Mammary epithelial cell (primary cell): ENCODE measurements around the gene ME3.

ENCODE experiments used
- EZH2 ChIP-seq: IDR thresholded peaks from 2 replicates; pipeline ENCODE4 v1.6.1; 2012; ENCODE audit warnings: low read length, inconsistent platforms, borderline replicate concordance
- TF ChIP-seq, protein P1 (sequence below), 2 donors: IDR thresholded peaks in 1 of 2; conservative IDR thresholded peaks in 1 of 2; 2 replicates each; pipeline ENCODE4 v1.5.1; 2011 to 2012; ENCODE audit warnings: inconsistent platforms in 2 of 2, low read length in 2 of 2, mild to moderate bottlenecking in 2 of 2, control low read depth in 1 of 2, low read depth in 1 of 2; ENCODE audit not compliant: insufficient read depth in 1 of 2; ENCODE audit errors: extremely low read depth in 1 of 2

DNA sequence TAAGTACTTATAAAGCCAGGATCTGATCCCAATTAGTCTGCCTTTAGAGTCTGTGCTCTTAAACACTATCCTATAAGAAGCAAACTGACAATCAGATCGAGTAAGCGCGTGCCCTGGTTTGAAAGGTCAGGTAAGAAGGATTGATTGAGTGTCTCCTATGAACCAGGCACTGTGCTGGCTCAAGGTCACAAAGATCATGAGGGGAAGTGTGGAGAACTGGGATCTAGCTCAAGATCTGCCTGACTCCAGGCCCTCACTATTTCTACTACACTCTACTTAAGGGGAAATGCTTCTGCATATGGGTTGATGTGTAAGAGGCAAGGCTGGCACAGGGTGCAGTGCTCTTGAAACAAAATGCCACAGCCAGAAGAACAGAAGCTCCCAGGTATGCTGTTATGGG lies 77.0 kb downstream of the ME3 start:
- TF ChIP-seq, protein P1, sequence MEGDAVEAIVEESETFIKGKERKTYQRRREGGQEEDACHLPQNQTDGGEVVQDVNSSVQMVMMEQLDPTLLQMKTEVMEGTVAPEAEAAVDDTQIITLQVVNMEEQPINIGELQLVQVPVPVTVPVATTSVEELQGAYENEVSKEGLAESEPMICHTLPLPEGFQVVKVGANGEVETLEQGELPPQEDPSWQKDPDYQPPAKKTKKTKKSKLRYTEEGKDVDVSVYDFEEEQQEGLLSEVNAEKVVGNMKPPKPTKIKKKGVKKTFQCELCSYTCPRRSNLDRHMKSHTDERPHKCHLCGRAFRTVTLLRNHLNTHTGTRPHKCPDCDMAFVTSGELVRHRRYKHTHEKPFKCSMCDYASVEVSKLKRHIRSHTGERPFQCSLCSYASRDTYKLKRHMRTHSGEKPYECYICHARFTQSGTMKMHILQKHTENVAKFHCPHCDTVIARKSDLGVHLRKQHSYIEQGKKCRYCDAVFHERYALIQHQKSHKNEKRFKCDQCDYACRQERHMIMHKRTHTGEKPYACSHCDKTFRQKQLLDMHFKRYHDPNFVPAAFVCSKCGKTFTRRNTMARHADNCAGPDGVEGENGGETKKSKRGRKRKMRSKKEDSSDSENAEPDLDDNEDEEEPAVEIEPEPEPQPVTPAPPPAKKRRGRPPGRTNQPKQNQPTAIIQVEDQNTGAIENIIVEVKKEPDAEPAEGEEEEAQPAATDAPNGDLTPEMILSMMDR (conservative IDR thresholded peaks at IDR 0.05 in 1 of 2, IDR thresholded peaks at IDR 0.05 in 1 of 2; ENCODE audit: extremely low read depth in 1 of 2, insufficient read depth in 1 of 2, low read depth in 1 of 2, low read length in 2 of 2), result no peak
- no peak for TF ChIP-seq EZH2
